ENCODE results near the gene SRRM2. TPM values are rescaled to one million over a fixed set of nuclear protein-coding genes. Genes with fewer than 3 reads are reported as not detected.

Gene SRRM2
- total RNA-seq = 36.4 and 60.5 TPM in 2 replicates

GRCh38 chr16:2752035-2752849, at the start of gene SRRM2:
SRRM2 (plus strand) TSS chr16:2752638; CDS start chr16:2756365, 3,727 bp downstream.

GRCh38 chr16:2720064-2720457, 32.4 kb upstream of the SRRM2 start, which contains the start of gene PRSS27:
PRSS27 (minus strand) TSS chr16:2720224; CDS start chr16:2720160, 64 bp downstream.

GRCh38 chr16:2777231-2777902, 24.9 kb downstream of the SRRM2 start, which contains the start of gene ELOB:
ELOB (minus strand) TSS chr16:2777280; CDS start chr16:2777239, 41 bp downstream.

GRCh38 chr16:2787406-2787805, 35.0 kb downstream of the SRRM2 start, which contains the start of gene PRSS33:
PRSS33 (minus strand) TSS chr16:2787560; CDS start chr16:2786547, 1,013 bp downstream.

GRCh38 chr16:2816751-2817339, 64.4 kb downstream of the SRRM2 start, which contains the start of gene PRSS21:
PRSS21 (plus strand) TSS chr16:2817237; CDS start chr16:2817269, 32 bp downstream.

Other genes with a start within 250 kb of the SRRM2 start
- gene ATP6V0C, start 238.7 kb upstream of the SRRM2 start, total RNA-seq = 6.3 and 8.5 TPM in 2 replicates
- 17.9 and 28.2 TPM in 2 replicates for gene AMDHD2, start 232.3 kb upstream of the SRRM2 start, total RNA-seq
- gene CEMP1, start 221.2 kb upstream of the SRRM2 start, total RNA-seq = 1.3 TPM in 1 of 2 replicates, not detected in the other
- 22.2 and 24.1 TPM in 2 replicates for gene PDPK1, start 214.6 kb upstream of the SRRM2 start, total RNA-seq
- gene KCTD5, start 70.1 kb upstream of the SRRM2 start, total RNA-seq = 27.5 and 37.8 TPM in 2 replicates
- under 0.01 and 0.96 TPM in 2 replicates for gene PRSS27, start 32.4 kb upstream of the SRRM2 start, total RNA-seq
- gene ELOB, start 24.6 kb downstream of the SRRM2 start, total RNA-seq = 382 and 420 TPM in 2 replicates
- gene PRSS33, start 34.9 kb downstream of the SRRM2 start, total RNA-seq = not detected in 2 replicates
- not detected in 2 replicates for gene PRSS41, start 45.8 kb downstream of the SRRM2 start, total RNA-seq
- 5.8 and 8.7 TPM in 2 replicates for gene PRSS21, start 64.6 kb downstream of the SRRM2 start, total RNA-seq
- 0.64 and 1.4 TPM in 2 replicates for gene ZG16B, start 77.7 kb downstream of the SRRM2 start, total RNA-seq
- 8.3 and 21.0 TPM in 2 replicates for gene PRSS22, start 105.5 kb downstream of the SRRM2 start, total RNA-seq
- gene FLYWCH2, start 130.6 kb downstream of the SRRM2 start, total RNA-seq = 39.2 and 75.9 TPM in 2 replicates
- gene FLYWCH1, start 159.3 kb downstream of the SRRM2 start, total RNA-seq = 41.9 and 48.4 TPM in 2 replicates
- gene KREMEN2, start 211.6 kb downstream of the SRRM2 start, total RNA-seq = 3.2 and 30.1 TPM in 2 replicates
- gene PAQR4, start 216.7 kb downstream of the SRRM2 start, total RNA-seq = 7.2 and 17.4 TPM in 2 replicates
- gene PKMYT1, start 227.8 kb downstream of the SRRM2 start, total RNA-seq = 0.43 and 1.9 TPM in 2 replicates